Large intestine (tissue), 12 donors: ENCODE data around the gene CLDN6. TPM values are rescaled to one million over a fixed set of nuclear protein-coding genes. Genes with fewer than 3 reads are reported as not detected.

ENCODE experiments used
- DNase-seq, 2 donors: peaks; one replicate each; pipeline versions ENCODE4 v3.0.0 to v3.0.0-alpha.2; 2013
- H3K27ac ChIP-seq: one replicate; pipeline ENCODE4 v1.5.1; 2013; ENCODE audit warnings: low read length
- H3K27me3 ChIP-seq: 2 replicates; pipeline ENCODE4 v1.6.1; 2013; ENCODE audit warnings: low read length; ENCODE audit not compliant: control insufficient read depth, insufficient read depth
- H3K36me3 ChIP-seq: 2 replicates; pipeline ENCODE4 v1.6.1; 2013; ENCODE audit warnings: low read length; ENCODE audit not compliant: control insufficient read depth, insufficient read depth
- H3K4me1 ChIP-seq: one replicate; pipeline ENCODE4 v1.6.1; 2013; ENCODE audit warnings: low read length; ENCODE audit not compliant: control insufficient read depth, insufficient read depth
- H3K4me3 ChIP-seq: one replicate; pipeline ENCODE4 v1.5.1; 2013; ENCODE audit warnings: low read length
- H3K9me3 ChIP-seq: one replicate; pipeline ENCODE4 v1.6.1; 2013; ENCODE audit warnings: mild to moderate bottlenecking, low read depth, low read length, moderate library complexity; ENCODE audit not compliant: control insufficient read depth
- WGBS: methylation state at CpG from one replicate; pipeline ENCODE4 v1.1.5; 2013; ENCODE audit warnings: low lambda C conversion rate; ENCODE audit not compliant: insufficient coverage; 5-methylcytosine and 5-hydroxymethylcytosine counted together
- long read RNA-seq, 11 donors: transcript quantifications; one replicate each; lab custom pipeline, GENCODE V29; 2026
- polyA plus RNA-seq: library from polyadenylated mRNA; unstranded; fragments of 120-200 nt; gene quantifications from one replicate; pipeline ENCODE4 v1.2.1, GENCODE V29; 2013

The CLDN6 gene
- polyA plus RNA-seq = 26.0 TPM
- long read RNA-seq, donor 1, transcript CLDN6-201 (2 exons, 1,369 nt) = major isoform, 11 of 11 reads
- long read RNA-seq, donor 1, partial matches to known transcripts = 0 of 11 reads
- long read RNA-seq, donor 1, other reads (novel, unspliced or antisense) = 0 of 11 reads
- long read RNA-seq, donor 2, partial matches to known transcripts = 91 of 200 reads
- long read RNA-seq, donor 2, other reads (novel, unspliced or antisense) = 105 of 200 reads
- long read RNA-seq, donor 3 = 0 reads
- long read RNA-seq, donor 4, partial matches to known transcripts = 0 of 2 reads
- long read RNA-seq, donor 4, other reads (novel, unspliced or antisense) = 0 of 2 reads
- long read RNA-seq, donor 5, partial matches to known transcripts = 0 of 2 reads
- long read RNA-seq, donor 5, other reads (novel, unspliced or antisense) = 0 of 2 reads
- long read RNA-seq, donor 6, transcript CLDN6-201 (2 exons, 1,369 nt) = major isoform, 18 of 18 reads
- long read RNA-seq, donor 6, partial matches to known transcripts = 0 of 18 reads
- long read RNA-seq, donor 6, other reads (novel, unspliced or antisense) = 0 of 18 reads
- long read RNA-seq, donor 7, partial matches to known transcripts = 0 of 1 reads
- long read RNA-seq, donor 7, other reads (novel, unspliced or antisense) = 0 of 1 reads
- long read RNA-seq, donor 8, transcript CLDN6-201 (2 exons, 1,369 nt) = major isoform, 14 of 143 reads
- long read RNA-seq, donor 8, partial matches to known transcripts = 66 of 143 reads
- long read RNA-seq, donor 8, other reads (novel, unspliced or antisense) = 63 of 143 reads
- long read RNA-seq, donor 9, partial matches to known transcripts = 8 of 20 reads
- long read RNA-seq, donor 9, other reads (novel, unspliced or antisense) = 10 of 20 reads
- long read RNA-seq, donor 10, transcript CLDN6-201 (2 exons, 1,369 nt) = major isoform, 19 of 19 reads
- long read RNA-seq, donor 10, partial matches to known transcripts = 0 of 19 reads
- long read RNA-seq, donor 10, other reads (novel, unspliced or antisense) = 0 of 19 reads
- long read RNA-seq, donor 11, partial matches to known transcripts = 0 of 2 reads
- long read RNA-seq, donor 11, other reads (novel, unspliced or antisense) = 0 of 2 reads

DNA sequence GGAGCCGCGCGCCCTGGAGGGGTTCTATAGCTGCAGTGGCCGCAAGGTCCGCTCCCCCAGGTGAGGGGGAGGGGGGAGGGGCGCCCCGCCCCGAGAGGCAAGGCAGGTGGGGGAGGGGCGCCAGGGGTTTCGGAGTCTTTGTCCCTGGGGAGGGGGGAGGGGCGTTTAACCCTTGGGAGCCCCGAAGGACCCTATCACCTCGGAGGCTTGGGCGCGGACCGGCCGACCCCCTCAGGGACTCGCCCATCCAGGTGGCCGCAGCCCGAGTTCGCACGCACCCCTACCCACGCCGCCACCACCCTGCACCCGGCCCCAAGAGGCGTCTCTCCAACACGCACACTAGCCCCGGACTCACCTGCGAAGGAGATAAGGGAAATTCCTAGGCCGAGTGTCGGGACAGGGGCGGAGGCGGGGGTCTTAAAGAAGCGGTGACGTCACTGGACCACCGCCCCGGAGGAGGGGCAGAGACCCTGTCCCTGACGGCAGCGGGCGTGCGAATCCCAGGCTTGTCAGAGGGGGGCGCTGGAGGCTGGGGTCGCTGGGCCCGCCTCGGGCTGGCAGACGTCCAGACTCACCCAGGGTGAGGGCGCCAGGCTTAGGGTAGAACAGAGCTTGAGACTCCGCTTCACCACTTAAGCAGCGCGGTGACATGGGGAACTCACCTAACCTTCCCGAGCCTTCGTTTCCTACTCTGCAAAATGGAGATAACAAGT is at the start of gene CLDN6:
Gene CLDN6 (minus strand): TSS at position 390 of the 713 bp plus-strand sequence. CDS start 2,162 bp downstream, outside the sequence.
- peak within 1 kb of the TSS; percentile 59 for H3K4me3 ChIP-seq
- peak; percentile 63 to 74 for DNase-seq
- WGBS = no CpG with 5 or more reads among the region's 52 CpGs
- peak within 1 kb of the TSS; percentile 83 for H3K27ac ChIP-seq
- no peaks in the 10 kb centered on the region for H3K9me3 ChIP-seq
- H3K36me3 ChIP-seq = peaks cover 2% of the 10 kb centered on the region
- H3K27me3 ChIP-seq = peaks cover 24% of the 10 kb centered on the region
- H3K4me1 ChIP-seq = peaks cover 60% of the 10 kb centered on the region

GRCh38 chr16:3066440-3066748 is 48.4 kb upstream of the CLDN6 start:
- no peak for DNase-seq
- no peak overlapping the region for H3K27ac ChIP-seq
- peaks cover 4% of the 10 kb centered on the region for H3K36me3 ChIP-seq
- peaks cover 36% of the 10 kb centered on the region for H3K4me1 ChIP-seq
- peak overlapping the region; percentile 40 for H3K4me3 ChIP-seq
- no CpG with 5 or more reads among the region's 7 CpGs for WGBS
- H3K9me3 ChIP-seq = peaks cover 4% of the 10 kb centered on the region
- no peaks in the 10 kb centered on the region for H3K27me3 ChIP-seq

DNA sequence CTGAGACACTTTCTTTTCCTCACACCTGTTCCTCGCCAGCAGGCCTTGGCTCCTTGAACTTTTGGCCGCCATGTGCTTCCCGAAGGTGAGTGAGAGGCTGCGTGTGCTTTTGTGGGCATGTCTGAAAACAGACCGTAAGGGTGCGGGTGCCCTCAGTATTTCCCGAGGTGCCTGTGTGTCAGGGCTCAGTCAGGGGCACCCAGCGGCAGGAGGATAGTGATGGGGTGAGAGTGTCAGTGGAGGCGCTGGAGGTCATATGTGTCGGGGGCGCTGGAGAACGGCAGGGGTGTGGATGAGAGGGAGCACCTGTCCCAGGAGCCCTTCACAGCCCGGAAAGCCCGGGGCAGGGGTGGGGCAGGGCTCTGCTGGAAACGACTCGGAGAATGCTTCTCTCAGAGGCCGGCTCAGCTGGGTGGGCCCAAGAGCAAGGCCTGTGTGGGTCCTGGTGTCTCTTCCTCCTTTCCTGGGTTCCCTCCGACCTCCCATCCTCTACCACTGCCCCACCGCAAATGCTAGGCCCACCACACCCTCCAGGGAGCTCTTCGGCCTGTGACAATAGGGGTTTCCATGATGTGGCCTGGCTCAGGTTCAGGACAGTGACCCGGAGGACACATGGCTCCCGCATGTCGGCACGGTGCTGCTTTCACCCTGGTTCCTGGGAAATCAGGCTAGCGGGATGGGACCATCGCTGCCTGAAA is 47.9 kb upstream of the CLDN6 start:
- Histone ChIP-seq H3K36me3 (peaks cover 4% of the 10 kb centered on the region), H3K27ac (peak overlapping the region; percentile 80), H3K9me3 (peaks cover 4% of the 10 kb centered on the region), H3K27me3 (no peaks in the 10 kb centered on the region), H3K4me3 (peak overlapping the region; percentile 40), H3K4me1 (peaks cover 36% of the 10 kb centered on the region)
- WGBS = no CpG with 5 or more reads among the region's 26 CpGs
- no peak for DNase-seq

GRCh38 chr16:3065069-3065741 is 47.2 kb upstream of the CLDN6 start, which contains the start of gene IL32:
IL32 (plus strand) TSS chr16:3065640; CDS start chr16:3065812, 172 bp downstream.
- DNase-seq = peak; percentile 96 to 99
- H3K36me3 ChIP-seq = peaks cover 4% of the 10 kb centered on the region
- peaks cover 4% of the 10 kb centered on the region for H3K9me3 ChIP-seq
- H3K27me3 ChIP-seq = no peaks in the 10 kb centered on the region
- no CpG with 5 or more reads among the region's 13 CpGs for WGBS
- peak within 1 kb of the TSS; percentile 40 for H3K4me3 ChIP-seq
- H3K27ac ChIP-seq = peak within 1 kb of the TSS; percentile 80
- H3K4me1 ChIP-seq = peaks cover 37% of the 10 kb centered on the region

DNA sequence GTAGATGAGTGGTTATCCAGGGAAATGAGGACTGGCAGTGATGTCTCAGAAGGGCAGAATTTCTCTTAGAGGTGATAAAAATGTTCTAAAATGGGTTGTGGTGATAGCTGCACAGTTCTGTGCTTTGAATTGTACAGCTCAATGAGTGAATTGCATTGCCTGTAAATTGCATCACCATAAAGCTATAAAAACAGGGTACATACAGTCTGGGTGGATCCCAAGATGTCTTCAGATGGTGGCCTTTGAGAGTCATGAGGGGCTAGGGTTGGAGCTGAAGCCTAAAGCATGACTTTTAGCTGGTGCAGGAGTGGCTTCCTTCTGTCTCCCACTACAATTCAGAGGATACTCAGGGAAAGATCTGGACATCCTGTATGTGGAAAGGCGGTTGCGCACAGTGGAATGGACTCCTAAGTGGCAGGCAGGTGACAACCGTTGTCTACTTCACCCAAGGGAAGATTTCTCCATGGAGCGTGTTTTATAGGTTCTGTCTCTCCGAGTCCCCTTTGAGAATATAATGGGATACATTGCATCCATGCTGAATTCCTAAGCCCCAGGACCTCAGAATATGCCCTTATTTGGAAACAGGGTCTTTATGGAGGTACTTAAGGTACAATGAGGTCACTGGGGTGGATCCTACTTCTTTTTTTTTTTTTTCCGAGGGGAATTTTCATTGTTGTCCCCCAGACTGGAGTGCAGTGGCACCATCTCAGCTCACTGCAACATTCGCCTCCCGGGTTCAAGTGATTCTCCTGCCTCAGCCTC is 45.8 kb upstream of the CLDN6 start:
- no CpG with 5 or more reads among the region's 8 CpGs for WGBS
- peak; percentile 25 to 73 for DNase-seq
- peaks cover 45% of the 10 kb centered on the region for H3K4me1 ChIP-seq

DNA sequence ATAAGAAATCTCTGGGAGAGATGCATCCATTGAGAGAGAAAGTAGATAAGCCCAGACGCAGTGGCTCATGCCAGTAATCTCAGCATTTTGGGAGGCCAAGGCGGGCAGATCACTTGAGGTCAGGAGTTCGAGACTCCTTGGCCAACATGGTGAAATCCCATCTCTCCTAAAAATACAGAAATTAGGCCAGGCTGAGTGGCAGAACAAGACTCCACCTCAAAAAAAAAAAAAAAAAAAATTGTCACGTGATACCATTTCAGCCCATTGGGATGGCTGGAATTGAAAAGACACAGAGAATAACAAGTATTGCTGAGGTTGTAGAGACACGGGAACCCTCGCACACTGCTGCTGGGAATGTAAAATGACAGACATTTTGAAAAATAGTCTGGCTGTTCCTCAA is 44.6 kb upstream of the CLDN6 start:
- no peak overlapping the region for H3K27ac ChIP-seq
- DNase-seq = no peak
- no peaks in the 10 kb centered on the region for H3K36me3 ChIP-seq
- no peaks in the 10 kb centered on the region for H3K27me3 ChIP-seq
- peaks cover 4% of the 10 kb centered on the region for H3K9me3 ChIP-seq
- H3K4me1 ChIP-seq = peaks cover 40% of the 10 kb centered on the region
- no peak overlapping the region for H3K4me3 ChIP-seq
- no CpG with 5 or more reads among the region's 6 CpGs for WGBS

More for the DNA sequence above, 45.8 kb upstream of the CLDN6 start:
- Histone ChIP-seq H3K27ac (peak overlapping the region; percentile 62), H3K4me3 (no peak overlapping the region), H3K36me3 (peaks cover 4% of the 10 kb centered on the region), H3K27me3 (no peaks in the 10 kb centered on the region), H3K9me3 (peaks cover 4% of the 10 kb centered on the region)

GRCh38 chr16:3060339-3061127 is 42.5 kb upstream of the CLDN6 start:
- H3K4me3 ChIP-seq = no peak overlapping the region
- no peak overlapping the region for H3K27ac ChIP-seq
- H3K36me3 ChIP-seq = no peaks in the 10 kb centered on the region
- 94% methylated on average over 3 of the region's 14 CpGs for WGBS
- H3K9me3 ChIP-seq = peaks cover 4% of the 10 kb centered on the region
- DNase-seq = no peak
- no peaks in the 10 kb centered on the region for H3K27me3 ChIP-seq
- peaks cover 31% of the 10 kb centered on the region for H3K4me1 ChIP-seq

- DNase-seq = no peak
- Histone ChIP-seq H3K27ac (peak overlapping the region; percentile 68), H3K36me3 (no peaks in the 10 kb centered on the region), H3K27me3 (no peaks in the 10 kb centered on the region), H3K9me3 (peaks cover 3% of the 10 kb centered on the region), H3K4me1 (peaks cover 24% of the 10 kb centered on the region), H3K4me3 (peak overlapping the region; percentile 32)
- WGBS = no CpG with 5 or more reads among the region's 9 CpGs
Measured at GRCh38 chr16:3059723-3060242, 41.8 kb upstream of the CLDN6 start.
